ENCODE results near the gene RELN. TPM values are rescaled to one million over a fixed set of nuclear protein-coding genes. Genes with fewer than 3 reads are reported as not detected.

The RELN gene
- total RNA-seq, 2 experiments from 2014 or later = not detected

GRCh38 chr7:103564416-103564815 is 425.0 kb downstream of the RELN start:
- ChIA-PET POLR2A (no interaction called here), CTCF (no interaction called here)
- H3K27ac ChIP-seq (ENCODE audit: low read depth in 1 of 2, low read length in 2 of 2) = no peak overlapping the region
- no peaks in the 10 kb centered on the region for H3K36me3 ChIP-seq (ENCODE audit: insufficient read depth, low read length)
- peaks cover 0 to 4% of the 10 kb centered on the region in 2 experiments for H3K27me3 ChIP-seq (ENCODE audit: control insufficient read depth in 1 of 2, insufficient read depth in 2 of 2, low read length in 2 of 2)
- DNase-seq = no peak
- ATAC-seq (ENCODE audit: poor library complexity) = no peak
- intact Hi-C loops (cut with DNase I, micrococcal nuclease) = no loop called here
- Mint-ChIP-seq H3K9me3 (no peaks in the 10 kb centered on the region), H3K4me3 (no peak overlapping the region), H3K27ac (no peak overlapping the region), H3K36me3 (ENCODE audit: low read depth) (no peaks in the 10 kb centered on the region), H3K27me3 (peaks cover 9% of the 10 kb centered on the region), H3K4me1 (ENCODE audit: low read depth) (no peaks in the 10 kb centered on the region)
- H3K4me1 ChIP-seq (ENCODE audit: insufficient read depth, low read length) = no peaks in the 10 kb centered on the region
- H3K4me3 ChIP-seq (ENCODE audit: low read length) = no peak overlapping the region
- TF ChIP-seq CTCF (IDR thresholded peaks at IDR 0.05) = no peak
- H3K9me3 ChIP-seq (ENCODE audit: control insufficient read depth in 1 of 2, insufficient read depth in 1 of 2, low read length in 2 of 2) = no peaks in the 10 kb centered on the region

GRCh38 chr7:103560136-103560535 is 429.3 kb downstream of the RELN start:
- Histone ChIP-seq H3K4me3 (ENCODE audit: low read length) (no peak overlapping the region), H3K36me3 (ENCODE audit: insufficient read depth, low read length) (no peaks in the 10 kb centered on the region), H3K27ac (ENCODE audit: low read depth in 1 of 2, low read length in 2 of 2) (no peak overlapping the region), H3K27me3 (ENCODE audit: control insufficient read depth in 1 of 2, insufficient read depth in 2 of 2, low read length in 2 of 2) (peaks cover 0 to 4% of the 10 kb centered on the region in 2 experiments), H3K9me3 (ENCODE audit: control insufficient read depth in 1 of 2, insufficient read depth in 1 of 2, low read length in 2 of 2) (no peaks in the 10 kb centered on the region), H3K4me1 (ENCODE audit: insufficient read depth, low read length) (no peaks in the 10 kb centered on the region)
- Mint-ChIP-seq H3K27me3 (peaks cover 12% of the 10 kb centered on the region), H3K36me3 (ENCODE audit: low read depth) (no peaks in the 10 kb centered on the region), H3K4me3 (no peak overlapping the region), H3K4me1 (ENCODE audit: low read depth) (no peaks in the 10 kb centered on the region), H3K27ac (no peak overlapping the region), H3K9me3 (no peaks in the 10 kb centered on the region)
- no peak for DNase-seq
- CTCF ChIA-PET = no interaction called here
- POLR2A ChIA-PET = no interaction called here
- ATAC-seq (ENCODE audit: poor library complexity) = no peak
- intact Hi-C loops (cut with DNase I, micrococcal nuclease) = no loop called here
- no peak for TF ChIP-seq CTCF (IDR thresholded peaks at IDR 0.05)

GRCh38 chr7:103551016-103551415 is 438.4 kb downstream of the RELN start:
- Mint-ChIP-seq H3K27ac (no peak overlapping the region), H3K4me1 (ENCODE audit: low read depth) (no peaks in the 10 kb centered on the region), H3K36me3 (ENCODE audit: low read depth) (no peaks in the 10 kb centered on the region), H3K27me3 (peaks cover 26% of the 10 kb centered on the region), H3K9me3 (no peaks in the 10 kb centered on the region), H3K4me3 (no peak overlapping the region)
- CTCF ChIA-PET = no interaction called here
- H3K27me3 ChIP-seq (ENCODE audit: control insufficient read depth in 1 of 2, insufficient read depth in 2 of 2, low read length in 2 of 2) = peaks cover 0 to 3% of the 10 kb centered on the region in 2 experiments
- H3K36me3 ChIP-seq (ENCODE audit: insufficient read depth, low read length) = no peaks in the 10 kb centered on the region
- no peaks in the 10 kb centered on the region for H3K9me3 ChIP-seq (ENCODE audit: control insufficient read depth in 1 of 2, insufficient read depth in 1 of 2, low read length in 2 of 2)
- DNase-seq (no peak), ATAC-seq (ENCODE audit: poor library complexity) (no peak)
- no peak overlapping the region for H3K27ac ChIP-seq (ENCODE audit: low read depth in 1 of 2, low read length in 2 of 2)
- H3K4me3 ChIP-seq (ENCODE audit: low read length) = no peak overlapping the region
- H3K4me1 ChIP-seq (ENCODE audit: insufficient read depth, low read length) = no peaks in the 10 kb centered on the region
- TF ChIP-seq CTCF (IDR thresholded peaks at IDR 0.05) = no peak
- POLR2A ChIA-PET = no interaction called here
- intact Hi-C loops (cut with DNase I, micrococcal nuclease) = no loop called here

All from CD4-positive, alpha-beta T cell (primary cell).